Neural cell (in vitro differentiated cells): ENCODE data around the gene HTRA2.

Source experiments
- CTCF ChIP-seq: fragments of 450-650 bp; IDR thresholded peaks from 2 replicates; pipeline ENCODE4 v1.5.1; 2014; ENCODE audit warnings: antibody characterized with exemption, mild to moderate bottlenecking, moderate library complexity; ENCODE audit not compliant: poor library complexity, severe bottlenecking
- REST ChIP-seq: IDR thresholded peaks from 2 replicates; pipeline ENCODE4 v1.6.1; 2012; ENCODE audit warnings: borderline replicate concordance
- SMC3 ChIP-seq: fragments of 450-650 bp; conservative IDR thresholded peaks from 2 replicates; pipeline ENCODE4 v1.6.1; 2014; ENCODE audit warnings: antibody characterized with exemption, mild to moderate bottlenecking, moderate library complexity; ENCODE audit not compliant: poor library complexity

DNA sequence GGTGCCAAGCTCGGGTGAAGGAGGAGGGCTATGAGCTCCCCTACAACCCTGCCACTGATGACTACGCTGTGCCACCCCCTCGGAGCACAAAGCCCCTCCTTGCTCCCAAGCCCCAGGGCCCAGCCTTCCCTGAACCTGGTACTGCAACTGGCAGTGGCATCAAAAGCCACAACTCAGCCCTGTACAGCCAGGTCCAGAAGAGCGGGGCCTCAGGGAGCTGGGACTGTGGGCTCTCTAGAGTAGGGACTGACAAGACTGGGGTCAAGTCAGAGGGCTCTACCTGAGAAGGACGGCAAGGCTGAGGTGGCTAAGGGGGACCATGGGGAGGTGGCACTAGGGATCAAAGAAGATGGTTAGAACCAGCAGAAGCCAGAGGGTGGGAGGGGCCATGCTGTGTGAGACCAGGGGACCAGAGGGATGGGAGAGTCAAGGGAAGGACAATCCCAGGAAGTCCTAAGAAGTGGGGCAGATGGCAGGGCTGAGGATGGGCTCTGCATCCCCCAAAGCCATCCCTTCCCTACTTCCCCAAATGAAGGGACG lies 27.2 kb downstream of the HTRA2 start:
- no peak for TF ChIP-seq SMC3
- no peak for TF ChIP-seq CTCF
- TF ChIP-seq REST, result no peak
